ENCODE results near the gene CACNA1C.

GRCh38 chr12:2094597-2094996 lies 41.8 kb downstream of the CACNA1C start:
- TF ChIP-seq CTCF (IDR thresholded peaks at IDR 0.05) (no peak), POLR2A (IDR thresholded peaks at IDR 0.05) (no peak)

Data from esophagus squamous epithelium (tissue), 4 donors.